Activated T-helper 17 cell treated with anti-CD3 and anti-CD28 coated beads, Interleukin-2, amount 50 U/mL, for 72 hours (primary cell): ENCODE results near the gene CD248. TPM values are rescaled to one million over a fixed set of nuclear protein-coding genes. Genes with fewer than 3 reads are reported as not detected.
"Not testable (repeated sequence)": the region's sequence is repeated elsewhere in the genome, so short reads cannot be mapped to it uniquely, and the experiment has no call there.

Source experiments
- ATAC-seq: fragments of 150-1000 bp; cut with Tn5 transposase; replicated peaks from 2 replicates; pipeline ENCODE4 v1.10.0; 2021; ENCODE audit warnings: mild to moderate bottlenecking, moderate library complexity
- H3K27ac Mint-ChIP-seq: one replicate; pipeline ENCODE4 v1.8.0; 2022; ENCODE audit warnings: mixed read lengths
- H3K27me3 Mint-ChIP-seq: one replicate; pipeline ENCODE4 v1.8.0; 2022; ENCODE audit warnings: mixed read lengths
- H3K36me3 Mint-ChIP-seq: one replicate; pipeline ENCODE4 v1.8.0; 2022; ENCODE audit warnings: low read depth, mild to moderate bottlenecking, mixed read lengths
- H3K4me1 Mint-ChIP-seq: one replicate; pipeline ENCODE4 v1.8.0; 2022; ENCODE audit warnings: mixed read lengths
- H3K4me3 Mint-ChIP-seq: one replicate; pipeline ENCODE4 v1.8.0; 2022; ENCODE audit warnings: mild to moderate bottlenecking, mixed read lengths
- H3K9me3 Mint-ChIP-seq: one replicate; pipeline ENCODE4 v1.8.0; 2022; ENCODE audit warnings: mixed read lengths
- total RNA-seq, 2 donors: library from RNA; stranded (reverse); gene quantifications; one replicate each; pipeline ENCODE4 v1.2.3, GENCODE V29; 2022

The CD248 gene
- total RNA-seq, 2 donors from 2014 or later = not detected

DNA sequence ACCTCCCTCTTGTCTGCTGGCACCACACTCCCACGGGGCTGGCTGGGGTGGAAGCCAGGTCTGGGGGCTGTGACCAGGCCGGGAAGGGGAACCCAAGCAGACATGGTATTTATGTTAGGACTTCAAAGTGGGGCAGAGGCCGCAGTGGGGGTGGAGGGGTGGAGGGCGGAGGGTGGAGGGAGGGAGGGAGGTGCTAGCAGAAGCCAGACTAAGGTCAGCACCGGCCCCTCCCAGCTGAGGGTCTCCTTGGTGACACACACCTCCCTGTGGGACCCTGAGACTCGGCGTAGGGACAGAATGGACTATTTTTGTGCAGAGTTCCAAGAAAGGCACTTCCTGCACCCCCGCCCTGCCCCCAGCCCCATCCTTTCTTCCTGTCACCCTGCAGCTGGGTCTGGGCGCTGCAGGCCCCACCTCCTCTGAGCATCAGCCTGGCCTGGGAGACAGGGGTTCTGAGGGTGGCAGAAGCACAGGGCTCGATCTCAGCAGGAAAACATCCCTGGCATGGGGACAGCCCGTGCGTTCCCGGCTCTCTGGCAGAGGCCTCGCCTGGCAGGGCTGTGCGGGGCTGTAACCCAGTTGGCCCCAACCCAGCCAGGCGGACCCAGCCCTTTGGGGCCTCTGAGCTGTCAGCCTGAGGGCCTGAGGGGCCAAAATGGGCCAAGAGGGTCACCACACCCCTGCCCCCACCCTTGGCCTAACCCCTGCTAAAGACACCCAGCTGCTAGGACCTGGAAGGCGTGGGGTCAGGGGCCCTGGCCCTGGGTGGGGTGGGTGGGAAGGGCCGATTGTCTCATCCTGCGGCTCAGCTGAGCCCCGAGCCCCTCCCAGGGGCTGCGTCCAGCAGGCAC, 9.6 kb upstream of the CD248 start:
- Mint-ChIP-seq H3K36me3 (no peaks in the 10 kb centered on the region), H3K27ac (no peak overlapping the region), H3K4me1 (peaks cover 13% of the 10 kb centered on the region), H3K27me3 (no peaks in the 10 kb centered on the region), H3K4me3 (no peak overlapping the region), H3K9me3 (no peaks in the 10 kb centered on the region)
- no peak for ATAC-seq

DNA sequence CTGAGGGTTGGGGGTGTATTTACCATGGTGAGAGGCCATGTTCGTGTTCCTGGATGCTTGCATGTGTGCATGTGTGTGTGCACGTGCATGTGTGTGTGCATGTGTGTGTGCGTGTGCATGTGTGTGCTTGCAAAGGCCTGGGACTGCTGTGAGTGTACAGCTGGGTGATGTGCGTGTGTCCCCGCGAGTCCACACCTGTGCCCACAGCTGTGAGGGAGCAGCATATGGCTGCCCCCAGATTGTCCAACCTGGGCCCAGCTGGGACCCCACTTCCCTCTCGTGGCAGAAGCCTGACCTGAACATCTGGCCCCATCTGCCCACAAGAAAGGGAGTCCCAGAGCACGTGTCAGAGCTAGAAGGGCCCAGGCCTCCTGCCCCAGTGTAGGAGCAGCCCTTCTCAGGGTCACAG, 8.4 kb upstream of the CD248 start:
- Mint-ChIP-seq H3K27me3 (no peaks in the 10 kb centered on the region), H3K27ac (no peak overlapping the region), H3K36me3 (no peaks in the 10 kb centered on the region), H3K9me3 (no peaks in the 10 kb centered on the region), H3K4me3 (no peak overlapping the region), H3K4me1 (peaks cover 13% of the 10 kb centered on the region)
- ATAC-seq = no peak

DNA sequence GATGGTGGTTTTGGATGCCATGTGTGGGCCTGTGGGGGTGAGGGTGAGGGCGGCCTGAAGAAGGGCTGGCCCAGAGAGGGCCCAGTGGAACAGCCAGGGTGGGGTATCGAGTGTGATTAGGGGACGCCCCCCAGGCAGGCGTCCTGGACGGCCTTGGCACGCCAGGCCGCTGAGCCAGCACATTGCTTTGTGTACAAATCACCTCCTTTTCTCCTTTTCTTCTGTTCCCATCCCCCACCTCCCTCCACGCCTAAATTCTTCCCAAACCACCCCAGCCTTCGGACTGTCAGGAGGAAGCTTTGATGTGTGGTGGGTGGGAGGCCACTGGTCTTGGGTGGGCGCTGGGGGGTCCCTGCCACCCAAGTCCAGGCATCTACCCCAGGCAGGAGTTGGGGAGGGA, 7.8 kb upstream of the CD248 start:
- H3K27ac Mint-ChIP-seq = no peak overlapping the region
- no peak for ATAC-seq
- H3K9me3 Mint-ChIP-seq = no peaks in the 10 kb centered on the region
- no peaks in the 10 kb centered on the region for H3K27me3 Mint-ChIP-seq
- H3K36me3 Mint-ChIP-seq = no peaks in the 10 kb centered on the region
- H3K4me1 Mint-ChIP-seq = peaks cover 13% of the 10 kb centered on the region
- H3K4me3 Mint-ChIP-seq = no peak overlapping the region

DNA sequence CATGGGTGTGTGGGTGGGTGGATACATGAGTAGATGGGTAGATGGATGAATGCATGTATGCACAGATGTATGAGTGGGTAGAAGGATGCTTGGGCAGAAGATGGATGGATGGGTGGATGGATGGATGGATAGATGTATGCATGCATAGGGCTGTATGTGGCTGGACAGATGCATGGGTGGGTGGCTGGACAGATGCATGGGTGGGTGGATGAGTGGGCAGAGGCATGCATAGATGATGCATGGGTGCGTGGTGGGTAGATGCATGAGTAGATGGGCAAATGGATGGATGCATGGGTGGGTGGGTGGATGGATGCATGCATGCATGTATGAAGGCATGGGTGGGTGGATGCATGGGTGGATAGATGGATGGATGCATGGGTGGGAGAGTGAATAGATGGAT, 6.8 kb upstream of the CD248 start:
- H3K4me3 Mint-ChIP-seq = no peak overlapping the region
- no peaks in the 10 kb centered on the region for H3K9me3 Mint-ChIP-seq
- no peaks in the 10 kb centered on the region for H3K36me3 Mint-ChIP-seq
- H3K27ac Mint-ChIP-seq = no peak overlapping the region
- ATAC-seq = no peak
- peaks cover 13% of the 10 kb centered on the region for H3K4me1 Mint-ChIP-seq
- H3K27me3 Mint-ChIP-seq = no peaks in the 10 kb centered on the region

DNA sequence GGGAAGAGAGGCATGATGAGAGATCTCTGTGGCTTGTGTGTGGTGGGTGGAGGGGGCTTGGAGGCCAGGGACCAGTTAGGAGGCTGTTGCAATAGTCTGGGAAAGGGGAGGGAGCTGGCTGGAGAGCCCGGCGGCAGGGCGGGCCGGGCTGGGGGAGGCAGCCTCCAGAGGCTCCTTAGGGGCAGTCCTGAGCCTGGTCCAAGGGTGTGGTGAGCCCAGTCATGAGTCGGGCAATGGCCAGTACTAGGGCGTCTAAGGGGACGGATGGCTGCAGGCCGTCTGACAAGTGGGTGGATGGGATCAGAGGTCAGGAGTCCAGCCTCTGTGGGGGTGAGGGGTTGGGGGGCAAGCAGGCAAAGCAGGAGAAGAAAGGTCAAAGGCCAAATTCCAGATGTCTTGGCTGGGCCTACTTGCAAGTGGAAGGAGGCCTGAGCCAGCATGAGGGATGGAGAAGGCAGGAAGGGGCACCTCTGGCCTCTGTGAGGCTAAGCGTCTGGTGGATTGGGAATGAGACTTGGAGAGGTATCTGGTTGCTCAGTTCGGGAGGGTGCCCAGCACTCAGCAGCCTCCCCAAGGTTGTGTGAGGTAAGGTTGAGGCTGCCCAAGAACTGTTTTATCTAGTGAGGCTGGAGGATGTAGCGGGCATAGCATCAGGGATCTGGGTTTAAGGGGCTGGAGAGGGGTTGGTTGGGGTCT, 6.0 kb upstream of the CD248 start:
- peaks cover 13% of the 10 kb centered on the region for H3K4me1 Mint-ChIP-seq
- H3K27ac Mint-ChIP-seq = no peak overlapping the region
- no peaks in the 10 kb centered on the region for H3K36me3 Mint-ChIP-seq
- ATAC-seq = no peak
- no peak overlapping the region for H3K4me3 Mint-ChIP-seq
- H3K27me3 Mint-ChIP-seq = no peaks in the 10 kb centered on the region
- H3K9me3 Mint-ChIP-seq = no peaks in the 10 kb centered on the region

DNA sequence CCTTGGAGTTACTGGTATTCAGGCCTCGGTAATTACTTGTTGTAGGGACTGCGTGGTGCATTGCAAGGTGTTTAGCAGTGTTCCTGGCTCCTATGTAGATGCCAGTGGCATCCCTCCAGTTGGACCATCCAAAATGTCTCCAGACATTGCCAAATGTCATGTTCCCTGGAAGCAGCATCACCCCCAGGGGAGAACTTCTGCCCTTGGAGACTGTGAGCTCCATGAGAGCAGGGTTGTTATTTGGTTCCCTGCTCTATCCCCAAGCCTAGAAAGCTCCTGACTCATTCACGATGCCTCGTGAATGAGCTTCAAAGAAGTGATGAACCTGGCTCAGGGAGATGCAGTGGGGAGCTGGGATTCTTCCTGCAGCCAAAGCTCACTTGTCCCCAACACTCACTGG, 4.8 kb upstream of the CD248 start:
- Mint-ChIP-seq H3K36me3 (no peaks in the 10 kb centered on the region), H3K27me3 (no peaks in the 10 kb centered on the region), H3K27ac (no peak overlapping the region), H3K4me3 (no peak overlapping the region), H3K9me3 (no peaks in the 10 kb centered on the region), H3K4me1 (peaks cover 6% of the 10 kb centered on the region)
- no peak for ATAC-seq

DNA sequence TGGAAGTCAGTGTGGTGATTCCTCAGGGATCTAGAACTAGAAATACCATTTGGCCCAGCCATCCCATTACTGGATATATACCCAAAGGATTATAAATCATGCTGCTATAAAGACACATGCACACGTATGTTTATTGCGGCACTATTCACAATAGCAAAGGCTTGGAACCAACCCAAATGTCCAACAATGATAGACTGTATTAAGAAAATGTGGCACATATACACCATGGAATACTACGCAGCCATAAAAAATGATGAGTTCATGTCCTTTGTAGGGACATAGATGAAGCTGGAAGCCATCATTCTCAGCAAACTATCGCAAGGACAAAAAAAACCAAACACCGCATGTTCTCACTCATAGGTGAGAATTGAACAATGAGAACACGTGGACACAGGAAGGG, 3.9 kb upstream of the CD248 start:
- H3K27me3 Mint-ChIP-seq, ATAC-seq, H3K4me1 Mint-ChIP-seq, H3K9me3 Mint-ChIP-seq, H3K36me3 Mint-ChIP-seq, H3K4me3 Mint-ChIP-seq, H3K27ac Mint-ChIP-seq: not testable (repeated sequence)

DNA sequence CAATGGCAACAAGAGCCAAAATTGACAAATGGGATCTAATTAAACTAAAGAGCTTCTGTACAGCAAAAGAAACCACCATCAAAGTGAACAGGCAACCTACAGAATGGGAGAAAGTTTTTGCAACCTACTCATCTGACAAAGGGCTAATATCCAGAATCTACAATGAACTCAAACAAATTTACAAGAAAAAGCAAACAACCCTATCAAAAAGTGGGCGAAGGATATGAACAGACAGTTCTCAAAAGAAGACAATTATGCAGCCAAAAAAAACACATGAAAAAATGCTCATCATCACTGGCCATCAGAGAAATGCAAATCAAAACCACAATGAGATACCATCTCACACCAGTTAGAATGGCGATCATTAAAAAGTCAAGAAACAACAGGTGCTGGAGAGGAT, 3.4 kb upstream of the CD248 start:
- not testable (repeated sequence) for H3K27ac Mint-ChIP-seq, H3K27me3 Mint-ChIP-seq, H3K36me3 Mint-ChIP-seq, H3K9me3 Mint-ChIP-seq, ATAC-seq, H3K4me1 Mint-ChIP-seq, H3K4me3 Mint-ChIP-seq

DNA sequence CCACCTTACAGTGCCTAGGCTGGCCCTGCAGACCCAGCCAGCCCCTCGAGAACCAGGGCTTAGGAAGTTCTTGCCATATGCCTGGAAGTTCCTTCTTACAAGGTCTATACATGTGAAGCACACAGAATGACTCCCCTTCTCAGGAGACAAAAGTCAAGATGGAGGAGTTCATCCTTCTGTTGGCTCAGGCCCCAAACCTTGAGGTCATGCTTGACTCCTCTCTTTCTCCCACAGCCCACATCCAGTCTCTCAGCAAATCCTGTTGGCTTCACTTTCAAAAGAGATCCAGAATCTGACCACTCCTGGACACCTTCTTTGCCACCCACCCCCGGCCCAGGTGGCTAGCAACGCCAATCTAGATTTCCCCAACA, 1.7 kb upstream of the CD248 start:
- no peak for ATAC-seq
- Mint-ChIP-seq H3K4me1 (peaks cover 6% of the 10 kb centered on the region), H3K9me3 (no peaks in the 10 kb centered on the region), H3K4me3 (no peak overlapping the region), H3K27ac (no peak overlapping the region), H3K36me3 (no peaks in the 10 kb centered on the region), H3K27me3 (no peaks in the 10 kb centered on the region)

DNA sequence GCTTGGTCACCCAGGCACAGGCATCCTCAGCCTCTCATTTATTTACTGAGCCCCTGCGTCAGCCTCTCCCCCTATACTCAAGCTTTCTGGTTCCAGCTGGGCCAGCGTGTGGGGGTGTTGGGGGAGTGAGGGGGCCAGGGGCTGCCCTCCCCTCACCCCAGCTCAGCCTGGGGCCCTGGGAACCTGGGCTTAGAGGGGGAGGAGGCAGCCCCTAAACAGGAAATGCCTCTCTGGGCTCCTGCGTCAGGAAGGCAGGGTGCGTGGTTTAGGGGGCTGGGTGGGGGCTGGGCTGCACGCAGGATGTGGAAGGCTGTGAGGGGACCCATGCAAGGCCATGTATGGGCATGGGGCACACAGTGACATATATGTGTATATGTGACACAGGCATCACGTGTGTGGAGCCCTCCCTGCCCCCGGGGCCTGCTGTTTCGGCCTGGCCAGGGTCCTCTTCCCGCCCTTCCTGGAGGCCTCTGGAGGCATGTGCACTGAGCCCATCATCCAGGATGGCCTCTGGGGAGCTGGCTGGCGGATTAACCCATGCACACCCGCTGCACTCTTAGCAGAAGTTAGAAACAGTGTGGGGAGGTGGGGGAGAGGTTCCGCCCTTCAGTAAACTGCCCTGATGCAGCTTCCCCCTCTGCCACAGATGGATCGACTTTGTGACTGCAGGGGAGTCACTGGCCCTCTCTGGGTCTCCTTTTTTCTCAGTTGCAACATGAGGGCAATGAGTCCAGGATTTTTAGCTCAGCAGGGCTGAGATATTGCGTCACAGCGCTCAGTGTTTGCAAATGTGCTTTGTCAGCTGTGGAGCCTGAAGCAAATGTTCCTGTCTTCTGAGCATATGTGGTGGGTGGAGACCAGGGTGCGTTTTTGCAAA, 1.1 kb upstream of the CD248 start:
- no peak overlapping the region for H3K27ac Mint-ChIP-seq

DNA sequence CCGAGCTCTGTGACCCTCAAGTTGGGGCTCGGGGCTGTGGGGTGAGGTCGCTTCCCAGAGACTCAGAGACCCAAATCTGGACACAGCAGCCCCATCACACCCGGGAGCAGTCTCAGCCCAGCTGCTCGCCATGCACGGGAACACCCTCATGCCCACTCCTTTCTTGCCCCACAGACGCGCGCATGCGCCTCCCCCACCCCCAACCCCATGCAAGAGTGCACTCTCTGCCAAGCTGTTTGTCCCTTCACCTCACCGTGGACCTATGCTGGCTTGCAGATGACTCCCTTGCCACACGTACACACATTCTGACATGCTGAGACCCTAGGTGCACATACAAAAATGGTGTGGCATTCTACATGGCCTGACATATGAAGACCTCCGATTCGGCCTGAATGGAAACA, 478 bp upstream of the CD248 start:
- Mint-ChIP-seq H3K27me3 (no peaks in the 10 kb centered on the region), H3K27ac (no peak overlapping the region), H3K4me1 (peaks cover 3% of the 10 kb centered on the region), H3K9me3 (no peaks in the 10 kb centered on the region), H3K4me3 (no peak overlapping the region), H3K36me3 (no peaks in the 10 kb centered on the region)
- no peak for ATAC-seq

More for the DNA sequence above, 1.1 kb upstream of the CD248 start:
- Mint-ChIP-seq H3K4me1 (peaks cover 3% of the 10 kb centered on the region), H3K27me3 (no peaks in the 10 kb centered on the region), H3K9me3 (no peaks in the 10 kb centered on the region), H3K36me3 (no peaks in the 10 kb centered on the region), H3K4me3 (no peak overlapping the region)
- no peak for ATAC-seq

DNA sequence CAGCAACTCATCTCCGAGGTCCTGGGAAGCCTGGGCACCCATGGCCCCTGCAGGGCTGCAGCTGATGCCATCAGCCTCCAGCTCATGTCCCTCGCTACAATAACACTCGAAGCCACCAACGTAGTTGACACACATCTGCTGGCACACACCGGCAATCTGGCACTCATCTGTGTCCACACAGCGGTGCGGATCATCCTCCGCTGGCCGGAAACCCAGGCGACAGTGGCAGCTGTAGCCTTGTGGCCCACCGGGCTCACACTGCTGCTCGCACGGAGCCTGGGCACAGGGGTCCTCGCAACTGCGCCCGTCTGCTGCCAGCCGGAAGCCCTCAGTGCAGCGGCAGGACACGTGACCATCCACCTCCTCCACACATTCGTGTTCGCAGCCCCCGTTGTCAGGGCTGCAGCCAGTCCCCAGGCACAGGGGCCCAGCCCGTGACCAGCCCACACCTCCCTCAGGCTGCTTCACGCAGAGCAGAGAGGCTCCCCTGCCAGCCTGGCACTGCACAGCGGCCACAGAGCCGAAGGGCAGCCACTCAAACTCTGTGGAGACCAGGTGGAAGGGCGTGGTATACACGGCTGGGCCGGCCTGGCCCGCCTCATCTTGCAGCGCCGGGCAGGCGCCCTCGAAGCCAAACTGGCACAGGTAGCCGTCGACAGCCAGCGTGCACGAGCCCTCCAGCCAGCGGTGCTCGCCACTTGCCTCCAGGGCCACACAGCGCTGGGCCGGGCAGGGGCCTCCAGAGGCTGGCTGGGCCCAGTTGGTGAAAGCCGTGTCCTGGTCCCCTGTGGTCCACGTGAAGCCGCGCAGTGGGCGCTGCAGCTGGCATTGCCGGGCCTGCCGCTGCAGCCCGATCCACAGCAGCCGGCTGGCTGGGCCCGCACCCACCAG, 678 bp downstream of the CD248 start:
- Mint-ChIP-seq H3K27ac (no peak overlapping the region), H3K9me3 (no peaks in the 10 kb centered on the region), H3K4me1 (peaks cover 3% of the 10 kb centered on the region), H3K36me3 (no peaks in the 10 kb centered on the region), H3K27me3 (no peaks in the 10 kb centered on the region), H3K4me3 (no peak overlapping the region)
- ATAC-seq = no peak

DNA sequence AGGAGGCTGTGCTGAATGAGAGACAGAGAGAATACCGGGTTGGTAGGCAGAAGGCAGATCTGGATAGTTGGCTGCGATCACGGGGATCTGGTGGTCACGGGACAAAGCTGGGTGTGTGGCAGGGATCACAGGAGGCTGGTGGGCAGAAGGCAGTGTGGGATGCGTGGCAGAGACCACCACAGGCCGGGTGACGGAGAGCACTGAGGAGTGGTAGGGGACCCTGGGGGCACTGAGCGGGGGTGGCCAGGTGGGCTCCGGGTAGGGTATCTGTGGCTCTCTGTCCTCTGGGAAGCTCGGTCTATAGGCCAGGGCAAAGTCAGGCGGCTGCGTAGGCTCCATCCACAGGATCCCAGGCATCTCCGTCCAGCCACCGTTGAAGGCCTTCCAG, 1.4 kb downstream of the CD248 start:
- Mint-ChIP-seq H3K4me3 (no peak overlapping the region), H3K36me3 (no peaks in the 10 kb centered on the region), H3K27me3 (no peaks in the 10 kb centered on the region), H3K4me1 (peaks cover 3% of the 10 kb centered on the region), H3K27ac (peak overlapping the region; percentile 78), H3K9me3 (no peaks in the 10 kb centered on the region)
- ATAC-seq = no peak
